GM21825 (cell line): ENCODE measurements around the gene DHX15.
"Not testable (repeated sequence)": the region's sequence is repeated elsewhere in the genome, so short reads cannot be mapped to it uniquely, and the experiment has no call there.

Experiments used
- ATAC-seq: cut with Tn5 transposase; IDR thresholded peaks from one replicate; pipeline ENCODE4 v1.9.1; 2021; ENCODE audit warnings: mild to moderate bottlenecking, moderate library complexity; ENCODE audit not compliant: unreplicated experiment

DHX15 gene

GRCh38 chr4:24550441-24551175, 33.7 kb downstream of the DHX15 start:
- ATAC-seq = no peak

GRCh38 chr4:24547979-24548378, 36.4 kb downstream of the DHX15 start:
- no peak for ATAC-seq

- ATAC-seq = no peak
These were observed 40.0 kb downstream of the DHX15 start for GRCh38 chr4:24544208-24544988.

DNA sequence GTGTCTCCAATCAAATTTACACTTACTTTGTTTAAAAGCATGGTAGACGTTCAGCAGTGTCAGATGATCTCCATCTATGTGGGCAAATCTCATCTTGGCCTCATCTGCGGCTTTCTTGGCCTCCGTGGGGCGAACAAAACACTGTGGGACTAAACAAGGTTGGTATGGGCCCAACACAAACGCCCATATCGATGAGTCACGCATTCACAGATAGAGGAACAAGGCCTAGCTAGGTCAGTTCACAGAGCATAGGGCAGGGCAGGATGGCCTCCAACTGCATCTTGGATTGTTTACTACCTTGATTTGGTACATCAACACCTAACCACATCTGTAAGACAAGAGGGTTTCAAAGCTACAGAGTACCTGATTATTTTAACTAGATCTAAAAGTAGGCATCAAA, 47.3 kb downstream of the DHX15 start:
- no peak for ATAC-seq

- ATAC-seq = no peak
These were observed 49.0 kb downstream of the DHX15 start for GRCh38 chr4:24535399-24535798.

GRCh38 chr4:24533364-24533763, 51.0 kb downstream of the DHX15 start:
- no peak for ATAC-seq

DNA sequence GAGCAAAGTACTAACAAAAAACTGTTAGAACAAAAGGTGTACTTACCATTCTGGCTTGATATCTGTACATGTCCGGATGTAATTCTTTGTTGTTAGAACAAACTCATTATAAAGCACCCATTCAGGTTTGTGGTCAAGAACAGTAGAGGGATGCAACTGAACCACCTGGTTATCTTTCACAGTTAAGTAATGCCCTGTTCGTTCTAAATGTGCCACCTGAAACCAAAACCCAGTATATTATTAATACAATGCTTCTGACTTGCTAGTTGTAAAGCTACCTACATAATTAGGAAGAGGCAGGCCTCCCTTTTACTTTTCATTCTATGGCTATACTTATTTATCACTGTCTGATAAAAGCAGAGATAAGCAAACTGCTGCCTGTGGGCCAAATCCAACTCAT, 54.8 kb downstream of the DHX15 start:
- no peak for ATAC-seq

DNA sequence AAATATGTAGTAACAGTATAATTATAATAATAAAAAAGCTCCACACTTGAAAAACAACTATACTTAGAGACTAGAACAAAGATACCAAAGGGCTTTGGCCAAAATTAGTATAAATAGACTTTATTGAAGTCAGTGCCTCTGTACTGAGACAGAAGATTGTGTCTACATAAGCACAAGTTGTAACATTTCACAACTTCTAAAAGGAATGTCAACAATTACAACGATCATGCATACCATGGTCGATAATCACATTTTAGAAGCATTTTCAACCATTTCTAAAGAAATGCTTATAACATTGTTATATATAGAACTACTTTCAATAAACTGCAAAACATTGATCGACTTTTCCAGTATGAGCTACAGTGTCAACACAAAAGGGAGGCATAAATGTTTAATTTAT, 57.0 kb downstream of the DHX15 start:
- ATAC-seq = no peak

- no peak for ATAC-seq
These were observed 62.8 kb downstream of the DHX15 start for GRCh38 chr4:24521544-24521943.

GRCh38 chr4:24519649-24520048, 64.7 kb downstream of the DHX15 start:
- no peak for ATAC-seq

DNA sequence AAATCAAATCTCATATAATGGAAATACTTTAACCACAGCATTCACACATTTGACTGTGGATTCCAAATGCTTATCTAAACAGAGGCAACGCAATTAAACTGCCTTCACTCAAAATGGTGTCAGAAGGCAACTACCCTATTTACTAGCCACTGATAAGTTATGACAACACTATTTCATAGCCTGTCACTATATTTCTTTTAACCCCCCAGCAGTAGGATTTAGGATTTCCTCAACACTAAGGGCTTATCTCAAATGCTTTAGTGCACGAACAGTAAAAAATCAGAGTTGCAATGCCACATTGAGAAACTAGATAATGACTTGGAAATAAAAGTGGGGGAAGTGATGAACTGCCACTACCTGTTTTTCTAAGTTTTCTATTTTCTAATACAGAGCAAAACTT, 66.7 kb downstream of the DHX15 start:
- ATAC-seq = no peak

DNA sequence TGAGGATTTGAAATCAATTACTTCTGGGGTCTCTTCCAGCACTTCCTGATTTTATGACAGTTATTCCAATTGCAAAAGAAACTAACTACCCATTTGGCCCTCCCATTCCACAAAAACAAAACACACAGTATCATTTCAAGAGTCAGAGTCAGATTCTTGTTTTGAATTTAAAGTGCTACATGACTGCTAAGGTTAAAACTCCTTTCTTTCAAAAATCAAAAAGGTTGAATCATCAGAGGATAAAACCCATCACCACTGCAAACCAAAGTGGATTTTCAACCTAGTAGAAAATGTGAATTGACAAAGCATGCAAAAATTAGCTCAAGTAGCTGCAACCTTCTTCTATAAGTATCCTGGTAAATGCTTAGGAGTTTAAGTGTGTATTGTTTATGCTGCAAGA, 67.4 kb downstream of the DHX15 start:
- ATAC-seq = no peak

DNA sequence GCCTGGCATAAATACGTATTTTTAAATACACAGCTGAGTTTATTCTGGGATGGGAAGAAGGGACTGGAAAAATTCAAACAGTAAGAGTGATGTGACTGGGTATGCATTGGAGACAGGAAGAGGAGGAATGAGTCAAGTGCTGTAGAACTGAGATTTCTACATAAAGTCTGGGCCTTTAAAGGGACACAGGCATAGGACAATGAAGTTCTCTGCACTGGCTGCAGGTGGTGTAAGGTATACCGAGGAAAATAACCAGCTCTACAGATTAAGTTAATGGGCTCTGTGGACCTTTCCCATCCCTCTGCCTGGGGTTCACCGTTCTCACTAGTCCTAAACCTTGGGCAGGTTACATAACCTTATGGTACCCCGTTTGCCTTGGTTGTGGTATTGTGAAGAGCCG, 68.7 kb downstream of the DHX15 start:
- ATAC-seq = no peak

GRCh38 chr4:24514808-24515207, 69.5 kb downstream of the DHX15 start:
- ATAC-seq = no peak

DNA sequence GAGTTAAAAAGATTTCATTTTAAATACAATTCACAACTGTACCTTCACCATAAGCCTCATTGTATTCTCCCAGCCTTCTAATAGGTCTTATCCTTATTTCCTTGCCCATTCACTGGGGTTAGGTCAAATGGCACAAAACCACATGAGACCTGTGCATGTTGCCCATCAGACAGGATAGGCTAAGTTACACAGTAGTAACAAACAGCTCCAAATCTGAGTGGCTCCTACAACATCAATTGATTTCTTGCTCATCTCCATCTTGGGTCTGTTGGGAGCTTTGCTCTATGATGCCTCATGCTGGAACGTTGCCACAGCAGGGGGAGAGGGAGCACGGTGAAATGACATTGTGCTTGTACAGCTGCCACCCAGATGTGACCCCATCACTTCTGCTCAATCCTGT, 70.6 kb downstream of the DHX15 start:
- ATAC-seq = no peak

DNA sequence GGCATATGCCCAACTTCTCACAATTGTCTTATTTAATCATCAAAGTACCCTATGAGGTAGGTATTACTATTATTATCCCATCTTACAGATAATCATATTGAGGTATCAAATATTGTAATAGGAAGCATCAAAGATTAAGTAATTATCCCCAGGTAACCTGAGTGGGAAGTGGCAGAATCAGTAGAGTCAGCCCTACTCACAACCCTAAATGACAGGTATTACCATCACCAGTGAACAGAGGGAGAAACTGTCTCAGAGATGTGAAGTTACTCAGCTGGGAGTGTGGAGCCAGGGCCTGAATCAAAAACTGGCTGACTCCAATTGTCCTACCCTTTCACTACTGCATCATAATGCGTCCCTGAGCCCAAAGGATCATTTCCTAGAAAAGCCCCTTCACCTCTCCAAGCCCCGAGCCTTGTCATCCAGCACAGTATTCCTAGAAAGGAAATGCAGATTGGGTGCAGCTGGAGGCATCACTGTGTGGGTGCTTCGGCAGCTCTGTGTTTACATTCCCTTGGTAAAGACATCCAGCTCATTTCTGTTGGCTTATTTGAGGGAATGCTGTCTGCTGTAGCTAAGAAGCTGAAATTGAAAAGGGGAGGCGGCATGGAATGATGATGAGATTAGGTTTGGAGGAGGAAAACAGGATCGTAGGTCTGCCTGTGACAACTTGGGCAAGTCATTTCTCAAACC, 72.8 kb downstream of the DHX15 start:
- no peak for ATAC-seq

- no peak for ATAC-seq
These were observed 74.3 kb downstream of the DHX15 start for GRCh38 chr4:24510091-24510490.

- no peak for ATAC-seq
These were observed 75.8 kb downstream of the DHX15 start for GRCh38 chr4:24508541-24508940.

GRCh38 chr4:24507439-24507838, 76.9 kb downstream of the DHX15 start:
- ATAC-seq = no peak

DNA sequence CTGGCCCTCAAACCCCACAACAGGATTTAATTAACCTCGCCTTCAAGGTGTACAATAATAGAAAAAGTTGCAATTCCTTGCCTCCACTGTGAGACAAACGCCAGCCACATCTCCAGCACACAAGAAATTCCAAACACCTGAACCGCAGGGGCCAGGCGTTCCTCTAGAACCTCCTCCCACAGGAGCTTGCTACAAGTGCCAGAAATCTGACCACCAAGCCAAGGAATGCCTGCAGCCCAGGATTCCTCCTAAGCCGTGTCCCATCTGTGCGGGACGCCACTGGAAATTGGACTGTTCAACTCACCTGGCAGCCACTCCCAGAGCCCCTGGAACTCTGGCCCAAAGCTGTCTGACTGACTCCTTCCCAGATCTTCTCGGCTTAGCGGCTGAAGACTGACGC, 81.3 kb downstream of the DHX15 start:
- ATAC-seq = not testable (repeated sequence)

DNA sequence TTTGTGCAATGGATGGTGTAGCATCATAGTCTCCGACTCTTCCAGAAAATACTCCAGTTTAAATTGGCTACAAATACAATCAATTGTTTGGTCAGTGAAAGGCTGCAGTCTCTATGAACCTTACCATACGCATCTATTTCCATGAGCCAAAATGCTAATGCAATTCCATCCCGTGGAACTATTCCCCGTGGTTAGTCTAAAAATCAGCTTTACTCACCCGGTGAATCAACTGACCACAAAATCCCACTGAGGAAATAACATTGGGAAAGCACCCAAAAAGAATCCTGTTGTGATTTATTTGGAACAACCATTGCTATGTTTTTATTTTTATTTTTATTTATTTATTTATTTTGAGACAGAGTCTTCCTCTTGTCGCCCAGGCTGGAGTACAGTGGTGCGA, 87.1 kb downstream of the DHX15 start:
- no peak for ATAC-seq

- no peak for ATAC-seq
These were observed 87.8 kb downstream of the DHX15 start for GRCh38 chr4:24496597-24496996.
